ENCODE measurements around the gene RTEL1.

Gene RTEL1

DNA sequence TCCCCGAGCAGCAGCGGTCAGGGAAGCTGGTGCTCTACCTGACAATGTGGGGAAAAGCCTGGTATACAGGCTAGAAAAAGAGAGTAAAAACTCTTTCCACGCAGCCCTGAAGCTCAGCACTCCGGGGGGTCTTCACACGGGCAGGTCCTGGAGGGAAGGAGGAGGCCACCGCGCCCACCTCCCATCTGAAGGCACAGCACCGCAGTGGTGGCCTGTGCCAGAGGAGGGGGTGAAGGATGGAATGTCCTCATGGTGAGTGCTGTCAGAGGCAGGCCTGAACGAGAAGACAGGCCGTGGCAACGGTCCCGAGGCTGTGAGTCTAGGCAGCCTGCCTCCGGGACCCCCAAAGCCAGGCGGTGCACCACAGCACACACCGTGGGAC, 87.3 kb downstream of the RTEL1 start:
- Histone ChIP-seq H3K27me3 (no peaks in the 10 kb centered on the region), H3K9me3 (no peaks in the 10 kb centered on the region), H3K4me3 (ENCODE audit: low read depth, low read length) (no peak overlapping the region), H3K36me3 (peaks cover 14% of the 10 kb centered on the region), H3K4me1 (peaks cover 3% of the 10 kb centered on the region)
- no peak for DNase-seq
- TF ChIP-seq, protein P1, sequence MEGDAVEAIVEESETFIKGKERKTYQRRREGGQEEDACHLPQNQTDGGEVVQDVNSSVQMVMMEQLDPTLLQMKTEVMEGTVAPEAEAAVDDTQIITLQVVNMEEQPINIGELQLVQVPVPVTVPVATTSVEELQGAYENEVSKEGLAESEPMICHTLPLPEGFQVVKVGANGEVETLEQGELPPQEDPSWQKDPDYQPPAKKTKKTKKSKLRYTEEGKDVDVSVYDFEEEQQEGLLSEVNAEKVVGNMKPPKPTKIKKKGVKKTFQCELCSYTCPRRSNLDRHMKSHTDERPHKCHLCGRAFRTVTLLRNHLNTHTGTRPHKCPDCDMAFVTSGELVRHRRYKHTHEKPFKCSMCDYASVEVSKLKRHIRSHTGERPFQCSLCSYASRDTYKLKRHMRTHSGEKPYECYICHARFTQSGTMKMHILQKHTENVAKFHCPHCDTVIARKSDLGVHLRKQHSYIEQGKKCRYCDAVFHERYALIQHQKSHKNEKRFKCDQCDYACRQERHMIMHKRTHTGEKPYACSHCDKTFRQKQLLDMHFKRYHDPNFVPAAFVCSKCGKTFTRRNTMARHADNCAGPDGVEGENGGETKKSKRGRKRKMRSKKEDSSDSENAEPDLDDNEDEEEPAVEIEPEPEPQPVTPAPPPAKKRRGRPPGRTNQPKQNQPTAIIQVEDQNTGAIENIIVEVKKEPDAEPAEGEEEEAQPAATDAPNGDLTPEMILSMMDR (IDR thresholded peaks at IDR 0.05; ENCODE audit: low read depth, low read length) = no peak
